NCI-H2196 (cell line): Measurements from ENCODE around the gene NCDN.

Experiments
- DNase-seq: peaks from one replicate; lab custom pipeline; 2025; ENCODE audit not compliant: unreplicated experiment; lab: John Stamatoyannopoulos, UW

The NCDN gene, protein sequence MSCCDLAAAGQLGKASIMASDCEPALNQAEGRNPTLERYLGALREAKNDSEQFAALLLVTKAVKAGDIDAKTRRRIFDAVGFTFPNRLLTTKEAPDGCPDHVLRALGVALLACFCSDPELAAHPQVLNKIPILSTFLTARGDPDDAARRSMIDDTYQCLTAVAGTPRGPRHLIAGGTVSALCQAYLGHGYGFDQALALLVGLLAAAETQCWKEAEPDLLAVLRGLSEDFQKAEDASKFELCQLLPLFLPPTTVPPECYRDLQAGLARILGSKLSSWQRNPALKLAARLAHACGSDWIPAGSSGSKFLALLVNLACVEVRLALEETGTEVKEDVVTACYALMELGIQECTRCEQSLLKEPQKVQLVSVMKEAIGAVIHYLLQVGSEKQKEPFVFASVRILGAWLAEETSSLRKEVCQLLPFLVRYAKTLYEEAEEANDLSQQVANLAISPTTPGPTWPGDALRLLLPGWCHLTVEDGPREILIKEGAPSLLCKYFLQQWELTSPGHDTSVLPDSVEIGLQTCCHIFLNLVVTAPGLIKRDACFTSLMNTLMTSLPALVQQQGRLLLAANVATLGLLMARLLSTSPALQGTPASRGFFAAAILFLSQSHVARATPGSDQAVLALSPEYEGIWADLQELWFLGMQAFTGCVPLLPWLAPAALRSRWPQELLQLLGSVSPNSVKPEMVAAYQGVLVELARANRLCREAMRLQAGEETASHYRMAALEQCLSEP

DNA sequence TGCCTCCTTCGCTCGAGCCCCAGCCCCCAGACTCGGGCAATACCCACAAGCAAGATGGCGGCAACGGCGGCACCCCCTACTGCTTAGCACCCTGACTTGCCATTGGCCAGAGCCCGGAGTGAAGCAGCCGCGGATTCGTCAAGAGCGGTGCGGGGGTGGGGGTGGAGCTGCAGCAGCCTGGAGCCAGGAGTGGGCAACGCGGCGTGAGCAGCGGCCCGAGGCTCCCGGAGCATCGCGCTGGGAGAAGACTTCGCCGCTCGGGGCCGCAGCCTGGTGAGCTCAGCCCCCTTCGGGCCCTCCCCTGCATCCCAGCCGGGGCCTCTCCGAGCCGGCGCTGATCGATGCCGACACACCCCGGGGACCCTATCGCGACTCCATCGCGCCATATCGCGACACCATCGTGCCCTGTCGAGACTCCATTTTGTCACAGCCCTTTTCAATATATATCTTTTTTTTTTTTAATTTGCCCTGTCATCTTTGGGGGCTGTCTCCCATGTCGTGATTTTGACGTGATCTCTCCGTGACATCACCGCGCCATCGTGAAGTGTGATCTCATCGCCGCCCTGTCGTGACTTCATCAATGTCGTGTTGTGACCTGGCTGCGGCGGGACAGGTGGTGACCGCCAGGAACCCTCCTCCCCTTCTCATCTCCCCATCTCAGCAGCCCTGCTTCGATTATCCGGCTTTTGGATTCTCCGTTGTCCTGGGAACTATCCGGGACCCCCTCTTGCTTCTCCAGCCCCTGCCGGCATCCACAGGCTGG, at the start of gene NCDN:
NCDN (plus strand) TSS at position 189 of the 763 bp plus-strand sequence; CDS start at position 581, 392 bp downstream.
- peak; percentile 94 for DNase-seq

DNA sequence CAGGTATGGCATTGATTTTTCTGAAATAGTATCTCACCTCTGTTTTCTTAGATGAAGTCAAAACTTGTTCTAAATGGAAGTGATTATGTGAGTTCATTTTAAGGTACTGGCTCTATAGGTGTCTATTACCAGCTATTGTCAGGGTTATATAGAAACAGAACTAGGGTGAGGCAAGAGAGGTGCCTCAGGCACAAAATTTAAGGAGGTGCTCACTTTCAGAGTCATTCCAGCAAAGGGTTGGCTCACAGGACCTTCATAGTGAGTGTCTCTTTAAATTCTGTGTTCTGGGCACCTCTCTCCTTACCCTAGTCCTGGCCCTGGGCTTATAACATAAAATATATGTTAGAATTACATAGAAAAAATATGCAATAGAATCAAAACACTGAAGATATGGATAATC, 49.7 kb upstream of the NCDN start:
- no peak for DNase-seq

DNA sequence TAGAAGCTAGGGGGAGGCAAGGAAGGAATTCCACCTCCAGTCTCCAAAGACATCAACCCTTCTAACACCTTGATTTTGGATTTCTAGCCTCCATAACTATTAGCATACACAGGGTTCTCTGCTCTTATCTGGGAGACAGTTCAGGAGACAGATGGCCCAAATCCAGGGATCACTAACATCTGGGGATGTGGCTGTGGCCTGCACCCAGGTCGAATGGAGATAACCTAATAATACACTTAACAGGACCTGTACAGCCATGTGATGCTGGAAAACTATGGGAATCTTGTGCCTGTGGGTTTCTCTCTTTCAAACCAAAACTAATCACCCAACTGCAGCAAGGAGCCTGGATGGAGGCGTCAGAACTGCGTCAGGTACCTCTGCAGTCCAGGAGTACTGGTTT, 48.0 kb upstream of the NCDN start:
- DNase-seq = no peak

DNA sequence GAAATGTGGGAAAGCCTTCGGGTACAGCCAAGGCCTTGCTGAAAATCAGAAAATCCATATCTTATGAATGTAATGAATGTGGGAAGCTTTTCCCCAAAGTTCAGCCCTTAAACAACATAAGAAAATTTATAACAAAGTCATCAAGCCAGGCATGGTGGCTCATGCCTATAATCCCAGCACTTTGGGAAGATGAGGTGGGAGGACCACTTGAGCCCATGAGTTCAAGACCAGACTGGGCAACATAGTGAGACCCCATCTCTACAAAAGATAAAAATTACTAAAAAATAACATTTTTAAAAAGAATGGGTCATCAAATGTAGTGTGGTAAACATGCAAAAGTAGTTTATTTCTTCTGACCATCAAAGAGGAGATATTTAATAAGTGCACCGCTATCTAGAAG, 46.3 kb upstream of the NCDN start:
- no peak for DNase-seq

DNA sequence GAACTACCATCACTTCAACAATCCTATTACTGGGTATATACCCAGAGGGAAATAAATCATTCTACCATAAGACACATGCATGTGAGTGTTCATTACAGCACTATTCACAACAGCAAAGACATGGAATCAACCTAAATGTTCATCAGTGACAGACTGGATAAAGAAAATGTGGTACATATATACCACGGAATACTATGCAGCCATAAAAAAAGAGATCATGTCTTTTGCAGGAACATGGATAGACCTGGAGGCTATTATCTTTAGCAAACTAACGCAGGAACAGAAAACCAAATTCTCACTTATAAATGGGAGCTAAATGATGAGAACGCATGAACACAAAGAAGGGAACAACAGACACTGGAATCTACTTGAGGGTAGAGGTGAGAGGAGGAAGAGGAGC, 39.4 kb upstream of the NCDN start:
- DNase-seq = no peak

DNA sequence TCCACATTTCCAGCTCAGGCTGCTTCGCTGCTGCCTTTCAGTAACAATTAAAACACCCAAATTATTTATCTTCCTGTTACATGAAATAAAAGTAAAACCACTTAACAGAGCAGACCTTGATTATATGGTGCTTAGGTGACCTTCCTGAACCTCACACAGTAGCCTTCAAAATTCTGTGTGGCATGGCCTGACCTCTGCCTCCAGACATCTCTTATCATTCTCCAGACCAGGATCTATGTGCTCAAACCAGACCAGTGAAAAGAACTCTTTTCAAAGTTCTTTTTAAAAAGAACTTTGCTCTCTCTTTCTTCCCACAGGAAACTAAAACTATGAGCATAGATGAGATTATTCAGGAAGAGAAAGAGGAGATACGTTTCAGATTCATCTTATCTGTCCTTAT, 38.2 kb upstream of the NCDN start:
- DNase-seq = no peak

DNA sequence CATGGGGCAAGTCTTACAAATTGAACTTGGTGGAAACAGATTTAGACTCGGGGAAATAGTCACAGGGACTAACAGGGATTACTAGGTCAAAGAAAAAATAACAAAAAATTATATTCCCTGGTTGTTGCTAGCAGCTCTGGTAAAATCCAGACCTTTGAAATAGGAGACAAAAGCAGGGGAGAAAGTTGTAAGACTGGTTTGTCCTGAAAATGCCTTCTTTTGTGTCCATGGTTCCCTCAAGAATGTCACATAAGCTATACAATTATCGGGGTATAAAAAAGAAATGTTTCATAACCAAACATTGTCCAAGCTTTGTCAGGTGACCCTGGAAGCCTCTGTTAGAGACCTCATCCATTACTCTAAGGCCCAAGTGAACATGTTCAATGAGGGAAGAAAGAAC, 33.5 kb upstream of the NCDN start:
- no peak for DNase-seq

DNA sequence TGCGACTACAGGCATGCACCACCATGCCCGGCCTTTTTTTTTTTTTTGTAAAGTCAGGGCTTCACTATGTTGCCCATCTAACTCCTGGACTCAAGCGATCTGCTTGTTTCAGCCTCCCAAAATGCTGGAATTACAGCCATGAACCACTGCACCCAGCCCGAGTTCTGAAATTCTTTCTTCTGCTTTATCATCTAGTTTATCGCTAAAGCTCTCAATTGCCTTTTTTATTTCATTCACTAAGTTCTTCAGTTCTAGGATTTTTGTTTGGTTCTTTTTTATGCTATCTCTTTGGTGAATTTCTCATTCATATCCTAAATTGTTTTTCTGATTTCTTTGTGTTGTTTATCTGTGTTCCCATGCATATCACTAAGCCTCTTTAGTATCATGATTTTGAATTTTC, 27.4 kb upstream of the NCDN start:
- DNase-seq = no peak

DNA sequence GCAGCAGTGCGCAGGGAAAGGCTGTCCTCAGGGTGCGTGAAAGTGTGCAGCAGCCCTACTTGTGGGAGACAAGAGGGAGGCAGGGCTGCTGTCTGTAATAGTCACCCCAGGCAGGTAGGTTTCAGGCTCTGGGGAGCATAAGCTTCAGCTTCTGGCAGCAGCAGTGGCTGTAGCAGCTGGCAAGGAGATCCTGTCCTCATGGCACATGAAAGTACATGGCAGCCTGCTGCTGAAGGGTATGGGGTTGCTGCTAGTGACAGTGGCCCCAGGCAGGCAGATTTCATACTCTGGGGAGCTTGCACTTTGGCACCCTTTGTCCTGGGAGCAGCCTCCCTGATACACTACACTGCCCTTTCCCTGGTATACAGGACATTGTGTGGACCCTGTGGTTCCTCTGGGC, 26.7 kb upstream of the NCDN start:
- no peak for DNase-seq

DNA sequence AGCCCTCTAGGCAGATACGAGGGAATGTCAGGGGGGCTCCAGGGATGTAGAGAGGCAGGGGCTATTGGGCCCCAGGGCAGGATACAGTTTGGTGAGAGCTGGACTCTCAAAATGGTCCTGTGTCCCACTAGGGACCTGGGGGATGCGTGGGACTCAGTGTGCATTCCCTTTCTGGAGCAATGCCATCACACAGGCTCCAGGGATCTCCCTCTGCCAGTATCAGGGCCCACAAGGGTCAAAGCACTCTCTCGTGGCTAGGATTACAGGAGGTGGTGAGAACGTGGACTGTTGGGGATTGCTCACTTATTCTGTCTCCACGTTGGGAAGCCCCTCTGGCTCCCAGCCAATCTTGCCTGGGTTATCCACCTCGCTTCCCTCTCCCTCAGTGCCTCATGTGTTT, 26.2 kb upstream of the NCDN start:
- no peak for DNase-seq

DNA sequence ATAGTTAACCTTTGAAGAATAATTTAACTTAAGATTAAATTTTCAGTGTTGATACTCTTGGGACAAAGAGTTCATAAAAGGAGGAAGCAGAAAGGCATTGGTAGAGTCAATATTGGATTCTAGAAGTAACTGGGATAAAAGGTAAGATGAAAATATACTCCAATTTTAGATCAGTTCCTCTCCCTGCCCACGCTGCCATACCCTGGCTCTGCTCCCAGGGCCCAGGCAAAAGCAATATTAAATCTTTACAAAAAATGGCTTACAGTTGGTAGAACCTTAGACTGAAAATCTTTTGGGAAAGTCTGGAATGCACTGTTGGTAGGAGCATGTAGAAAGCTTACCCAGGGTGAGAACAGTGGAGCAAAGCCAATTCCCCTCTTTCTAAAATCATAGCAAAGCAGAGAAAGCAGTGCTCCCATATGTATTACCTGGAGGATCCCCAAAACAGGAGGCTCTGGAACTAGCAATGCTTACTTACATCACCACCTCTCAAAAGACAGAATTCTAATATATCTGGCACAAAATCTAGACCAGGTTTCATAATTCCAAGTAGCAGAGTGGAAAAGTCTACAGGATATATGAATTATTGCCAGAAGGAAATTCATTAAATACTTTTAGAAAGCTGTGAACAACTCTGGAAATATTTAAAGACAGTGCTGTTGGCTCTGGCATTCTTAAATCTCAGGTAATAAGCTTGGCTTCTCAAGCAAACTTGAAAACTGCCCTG, 24.9 kb upstream of the NCDN start:
- no peak for DNase-seq

DNA sequence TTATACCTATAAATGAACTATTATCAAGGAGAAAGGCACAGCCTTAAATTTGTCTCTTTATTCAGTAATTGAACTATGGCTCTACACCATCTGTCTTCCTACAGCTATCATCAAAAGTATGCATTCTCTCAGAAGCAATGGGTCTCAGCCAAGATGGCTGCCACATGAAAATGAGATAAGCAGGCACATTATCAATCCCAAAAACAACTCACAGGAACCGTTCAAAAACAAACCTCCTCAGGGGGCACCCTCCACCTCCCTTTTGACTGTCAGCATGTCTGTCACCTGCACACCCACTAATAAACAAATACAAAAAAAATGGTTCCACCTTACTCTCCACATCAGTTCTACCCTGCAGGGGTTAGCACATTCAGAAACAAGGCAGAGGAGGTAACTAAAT, 24.0 kb upstream of the NCDN start:
- DNase-seq = no peak

DNA sequence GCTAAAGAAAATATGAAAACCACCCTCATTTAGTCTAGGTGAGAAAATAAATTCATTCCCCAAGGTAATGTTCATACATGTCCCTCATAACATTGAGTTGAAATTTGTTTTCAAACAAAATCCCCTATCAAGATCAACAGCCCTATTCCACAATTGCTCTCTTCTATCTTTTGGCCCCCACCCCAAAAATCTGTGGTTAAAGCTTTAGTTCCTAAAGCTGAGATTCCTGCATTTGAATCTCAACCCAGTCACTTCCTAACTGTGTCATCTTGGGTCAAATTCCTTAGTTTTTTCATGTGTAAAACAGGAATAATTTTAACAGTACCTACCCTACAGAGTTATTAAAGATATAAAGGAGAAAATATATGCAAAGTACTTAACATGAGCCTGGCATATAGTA, 22.4 kb upstream of the NCDN start:
- DNase-seq = no peak

DNA sequence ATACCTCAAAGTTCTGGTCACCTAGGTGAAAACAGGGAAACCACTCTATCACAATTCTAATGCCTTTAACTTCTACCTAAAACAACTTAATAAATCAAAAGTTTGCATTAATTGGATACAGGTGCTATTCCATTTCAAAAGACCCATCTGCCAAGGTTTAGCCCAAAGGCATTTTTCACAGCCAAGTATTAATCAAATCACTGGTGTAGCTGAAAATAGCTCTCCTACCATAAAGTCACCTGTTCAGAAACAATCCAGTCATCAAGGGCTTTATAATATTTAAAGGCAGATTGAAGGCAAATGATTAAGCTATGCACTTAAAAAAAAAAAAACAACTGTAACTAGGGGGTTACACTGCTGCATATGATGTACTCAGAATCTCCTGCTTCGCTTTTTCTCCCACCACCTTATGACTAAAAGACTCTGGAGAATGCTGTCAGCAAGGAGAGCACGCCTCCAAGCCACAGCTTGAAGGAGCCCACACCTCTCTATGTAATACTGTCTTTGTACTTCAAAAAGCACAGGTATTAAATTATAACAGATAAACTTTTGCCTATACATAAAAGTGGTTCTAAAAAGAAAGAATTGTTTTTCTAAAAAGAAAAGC, 20.9 kb upstream of the NCDN start:
- DNase-seq = no peak

DNA sequence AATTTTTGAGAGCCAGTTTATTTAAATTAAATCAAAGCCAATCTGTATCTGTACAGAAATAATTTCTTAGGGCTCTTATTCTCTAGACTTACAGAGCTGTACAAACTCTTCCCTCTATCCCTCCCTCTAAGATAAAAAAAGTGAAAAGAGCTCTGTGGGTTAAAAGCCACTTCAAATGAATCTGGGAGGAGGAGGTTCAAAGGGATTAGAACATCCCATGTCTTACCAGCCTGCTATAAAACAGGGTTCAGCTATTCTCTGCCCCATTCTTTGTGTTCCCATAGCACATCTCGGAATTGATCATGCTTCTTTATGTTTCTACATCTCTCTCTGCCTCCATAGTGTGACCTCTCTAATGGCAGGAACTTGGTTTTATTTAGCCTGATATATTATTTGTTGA, 19.8 kb upstream of the NCDN start:
- no peak for DNase-seq

DNA sequence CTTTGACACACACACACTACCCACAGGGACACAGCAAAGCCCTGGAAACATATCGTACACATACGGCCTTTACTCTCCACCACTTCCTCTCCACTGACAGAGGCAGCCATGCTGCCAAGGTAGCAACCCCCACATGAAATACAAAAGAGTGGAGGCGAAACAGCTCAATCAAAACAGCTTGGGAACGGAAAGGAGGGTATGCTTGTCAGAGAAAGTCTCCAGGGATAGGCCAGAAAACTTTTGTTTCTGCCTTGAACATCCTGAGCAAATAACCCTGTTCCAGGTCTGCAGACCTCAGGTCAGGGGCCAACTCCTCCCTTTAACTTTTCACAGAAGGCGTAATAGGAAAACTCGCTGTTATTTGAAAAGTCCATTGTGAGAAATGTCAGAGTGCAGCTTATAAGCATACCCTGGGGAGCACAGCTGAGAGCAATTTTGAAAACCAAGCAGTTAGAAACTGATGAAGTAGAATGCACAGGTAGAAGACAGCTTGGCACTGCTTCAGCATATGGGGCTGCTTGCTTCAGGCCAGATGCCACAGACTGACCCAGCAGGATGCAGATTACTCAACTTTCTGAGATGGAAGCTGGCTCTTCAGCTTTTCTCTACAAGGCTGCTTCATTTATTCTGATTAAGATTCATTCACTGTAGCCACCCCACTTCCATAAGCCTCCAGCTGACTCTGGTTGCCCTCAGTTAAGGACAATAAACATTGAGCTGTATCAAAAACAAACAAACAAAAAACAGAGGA, 18.4 kb upstream of the NCDN start:
- no peak for DNase-seq

DNA sequence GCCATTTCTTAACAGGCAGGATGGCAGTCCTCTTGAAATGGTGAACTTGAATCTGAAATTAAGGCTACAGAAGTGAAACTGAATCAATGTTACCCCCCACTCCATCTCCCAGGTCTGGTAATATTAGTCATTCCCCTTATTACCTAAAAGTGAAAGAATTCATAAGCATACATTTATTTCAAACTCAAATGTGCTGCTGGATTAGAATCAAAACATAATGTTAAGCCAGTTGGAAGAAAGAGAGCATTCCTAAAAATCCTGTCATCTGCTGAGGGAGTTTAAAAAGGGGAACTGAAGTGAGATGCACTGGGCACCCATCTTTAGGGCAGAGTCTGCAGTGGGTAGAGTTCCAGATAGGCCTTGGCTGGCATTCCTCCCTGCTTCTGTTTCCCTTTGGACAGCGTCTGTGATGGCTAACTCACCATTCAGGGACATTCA, 17.8 kb upstream of the NCDN start:
- no peak for DNase-seq

DNA sequence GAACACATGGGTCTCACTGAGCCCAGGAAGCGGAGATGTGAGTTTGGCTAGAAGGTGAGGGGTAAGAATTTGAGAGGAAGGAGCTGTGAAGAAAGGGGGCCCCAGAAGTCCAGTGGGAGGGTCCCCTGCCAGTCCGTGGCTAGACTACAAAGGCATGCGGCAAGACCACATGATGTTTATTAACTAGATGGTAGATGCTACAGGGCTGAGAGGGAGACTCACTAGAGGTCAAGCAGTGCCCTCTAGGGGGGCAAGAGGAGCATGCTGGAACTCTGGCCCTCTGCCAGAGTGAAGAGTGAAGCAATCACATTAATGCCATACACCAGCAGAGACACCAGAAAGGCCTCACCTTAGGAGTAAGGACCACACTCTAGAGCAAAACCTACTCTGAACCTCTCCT, 12.6 kb upstream of the NCDN start:
- DNase-seq = peak; percentile 70

DNA sequence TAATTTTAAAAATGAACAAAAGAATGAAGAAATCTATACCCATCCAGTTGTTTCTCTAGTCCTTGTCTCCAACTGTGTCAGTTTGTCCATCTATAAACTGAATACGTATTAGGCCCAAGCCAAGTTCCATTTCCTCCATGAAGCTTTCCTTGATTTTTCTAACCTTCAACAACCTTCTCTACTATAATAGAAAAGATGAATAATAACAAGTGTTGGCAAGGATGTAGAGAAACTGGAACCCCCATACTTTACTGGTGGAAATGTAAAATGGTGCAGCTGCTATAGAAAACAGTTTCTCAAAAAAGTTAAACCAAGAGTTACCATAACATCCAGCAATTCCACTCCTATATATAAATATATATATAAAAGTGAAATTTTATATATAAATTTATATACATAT, 11.0 kb upstream of the NCDN start:
- DNase-seq = no peak

DNA sequence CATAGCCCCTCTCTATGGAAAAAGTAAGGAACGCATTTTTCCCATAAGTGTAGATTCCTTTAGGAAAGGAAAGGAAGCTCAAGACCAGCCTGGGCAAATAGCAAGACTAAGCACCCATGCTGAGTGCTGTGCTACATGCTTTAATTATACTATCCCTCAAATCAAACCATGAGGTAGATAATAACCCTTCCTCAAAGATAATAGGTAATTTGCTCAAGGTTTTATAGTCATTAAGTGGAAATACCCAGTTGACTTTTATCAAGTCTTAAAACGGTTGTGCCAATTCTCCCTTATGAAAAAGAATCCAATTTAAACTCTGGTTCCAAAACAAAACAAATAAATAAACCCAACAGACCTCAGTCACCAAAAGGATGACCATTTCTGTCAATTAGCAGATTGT, 3.7 kb upstream of the NCDN start:
- no peak for DNase-seq
